ENCODE data around the gene PROS1. TPM values are rescaled to one million over a fixed set of nuclear protein-coding genes. Genes with fewer than 3 reads are reported as not detected.

Gene PROS1
- total and polyA plus RNA-seq, 2 donors (not counting 3 experiments of a cell fraction or from before 2014, with no cell fraction given): 2.6 to 5.2 TPM

- H3K4me2 ChIP-seq (ENCODE audit: insufficient read depth, low read length): no peak overlapping the region
- dilution Hi-C loops (cut with MboI; ENCODE audit: extremely low pct_ligation_motif_present, low sequenced_read_pairs): no loop called here
- H3K27ac ChIP-seq (ENCODE audit: insufficient read depth, low read depth, low read length): no peak overlapping the region
- CTCF ChIA-PET: interaction anchor here (1.1 to 2.2 kb wide), 3 partner anchors 16 to 80 kb away, joined by 3 to 6 read pairs (median 4); no protein-coding TSS in a partner anchor
- BruUV-seq (replicated peaks): no TSS peak
- H3K9ac ChIP-seq (replicated peaks; ENCODE audit: extremely low read depth, insufficient read depth, low read length): no peak overlapping the region
- FAIRE-seq (no peak), DNase-seq (ENCODE audit: low read depth, low spot score) (no peak)
- intact Hi-C loops (cut with micrococcal nuclease): no loop called here
- H3K36me3 ChIP-seq (ENCODE audit: control insufficient read depth in 2 of 2, extremely low read depth in 1 of 2, insufficient read depth in 2 of 2, low read length in 2 of 2): no peaks in the 10 kb centered on the region
- H3K9me3 ChIP-seq (replicated peaks; ENCODE audit: control insufficient read depth, insufficient read depth, low read length): no peaks in the 10 kb centered on the region
- POLR2A ChIA-PET: no interaction called here
- no peaks in the 10 kb centered on the region for H3K27me3 ChIP-seq (ENCODE audit: control insufficient read depth in 2 of 2, insufficient read depth in 2 of 2, low read length in 2 of 2)
- TF ChIP-seq POLR2A (IDR thresholded peaks at IDR 0.05; ENCODE audit: low read depth, low read length): no peak
- no peak for TF ChIP-seq JUN (IDR thresholded peaks at IDR 0.05; ENCODE audit: borderline replicate concordance, insufficient read depth, insufficient read length, low read depth)
- no peak for TF ChIP-seq POLR2AphosphoS5 (IDR thresholded peaks at IDR 0.05; ENCODE audit: insufficient read depth, low read depth, low read length)
- TF ChIP-seq, protein P1, sequence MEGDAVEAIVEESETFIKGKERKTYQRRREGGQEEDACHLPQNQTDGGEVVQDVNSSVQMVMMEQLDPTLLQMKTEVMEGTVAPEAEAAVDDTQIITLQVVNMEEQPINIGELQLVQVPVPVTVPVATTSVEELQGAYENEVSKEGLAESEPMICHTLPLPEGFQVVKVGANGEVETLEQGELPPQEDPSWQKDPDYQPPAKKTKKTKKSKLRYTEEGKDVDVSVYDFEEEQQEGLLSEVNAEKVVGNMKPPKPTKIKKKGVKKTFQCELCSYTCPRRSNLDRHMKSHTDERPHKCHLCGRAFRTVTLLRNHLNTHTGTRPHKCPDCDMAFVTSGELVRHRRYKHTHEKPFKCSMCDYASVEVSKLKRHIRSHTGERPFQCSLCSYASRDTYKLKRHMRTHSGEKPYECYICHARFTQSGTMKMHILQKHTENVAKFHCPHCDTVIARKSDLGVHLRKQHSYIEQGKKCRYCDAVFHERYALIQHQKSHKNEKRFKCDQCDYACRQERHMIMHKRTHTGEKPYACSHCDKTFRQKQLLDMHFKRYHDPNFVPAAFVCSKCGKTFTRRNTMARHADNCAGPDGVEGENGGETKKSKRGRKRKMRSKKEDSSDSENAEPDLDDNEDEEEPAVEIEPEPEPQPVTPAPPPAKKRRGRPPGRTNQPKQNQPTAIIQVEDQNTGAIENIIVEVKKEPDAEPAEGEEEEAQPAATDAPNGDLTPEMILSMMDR (IDR thresholded peaks at IDR 0.05; ENCODE audit: extremely low read depth in 1 of 2, insufficient read depth in 1 of 2, low read depth in 1 of 2, low read length in 2 of 2): no peak
- TF ChIP-seq, protein P2, sequence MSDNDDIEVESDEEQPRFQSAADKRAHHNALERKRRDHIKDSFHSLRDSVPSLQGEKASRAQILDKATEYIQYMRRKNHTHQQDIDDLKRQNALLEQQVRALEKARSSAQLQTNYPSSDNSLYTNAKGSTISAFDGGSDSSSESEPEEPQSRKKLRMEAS (IDR thresholded peaks at IDR 0.05; ENCODE audit: insufficient read depth, insufficient read length): no peak
- no peak for TF ChIP-seq MYC (IDR thresholded peaks at IDR 0.05; ENCODE audit: low read depth, low read length)
- TF ChIP-seq EZH2 (IDR thresholded peaks at IDR 0.05; ENCODE audit: borderline replicate concordance, low read depth, low read length, severe bottlenecking): no peak
- no peak for TF ChIP-seq FOS (IDR thresholded peaks at IDR 0.05; ENCODE audit: borderline replicate concordance, insufficient read depth, low read length)
- no peak for TF ChIP-seq GATA2 (IDR thresholded peaks at IDR 0.05; ENCODE audit: insufficient read depth, insufficient read length, low read depth, low read length)
- no peaks in the 10 kb centered on the region for H3K9me1 ChIP-seq (replicated peaks; ENCODE audit: control insufficient read depth, extremely low read depth, insufficient read depth, low read length)
- H3K4me3 ChIP-seq (replicated peaks in 1 of 3; ENCODE audit: insufficient read depth in 1 of 3, low read depth in 1 of 3, low read length in 3 of 3): no peak overlapping the region
- H2AFZ ChIP-seq (ENCODE audit: low read depth, low read length): no peak overlapping the region
- peaks cover 2% of the 10 kb centered on the region for H3K79me2 ChIP-seq (ENCODE audit: control insufficient read depth, insufficient read depth, low read length)
- no peaks in the 10 kb centered on the region for H4K20me1 ChIP-seq (replicated peaks; ENCODE audit: control insufficient read depth, extremely low read depth, insufficient read depth, low read length)
- H3K4me1 ChIP-seq (ENCODE audit: control insufficient read depth, extremely low read depth, insufficient read depth, low read length): peaks cover 9% of the 10 kb centered on the region
Measured at GRCh38 chr3:93988764-93989163, 15.1 kb upstream of the PROS1 start.
